HG03469 (cell line): Measurements from ENCODE around the gene BAHCC1.
"Not testable (repeated sequence)": the region's sequence is repeated elsewhere in the genome, so short reads cannot be mapped to it uniquely, and the experiment has no call there.

ENCODE experiments used
- ATAC-seq: cut with Tn5 transposase; IDR thresholded peaks from one replicate; pipeline ENCODE4 v1.9.1; 2021; ENCODE audit warnings: mild to moderate bottlenecking, moderate library complexity, moderate number of reproducible peaks; ENCODE audit not compliant: unreplicated experiment

BAHCC1 gene

GRCh38 chr17:81394921-81395599, at the start of gene BAHCC1:
TSS of gene BAHCC1 (plus strand) at chr17:81395457. CDS start at chr17:81399740, 4,283 bp downstream.
- ATAC-seq, result no peak

- ATAC-seq, result no peak
These were observed 49.0 kb upstream of the BAHCC1 start for GRCh38 chr17:81346090-81346907.

DNA sequence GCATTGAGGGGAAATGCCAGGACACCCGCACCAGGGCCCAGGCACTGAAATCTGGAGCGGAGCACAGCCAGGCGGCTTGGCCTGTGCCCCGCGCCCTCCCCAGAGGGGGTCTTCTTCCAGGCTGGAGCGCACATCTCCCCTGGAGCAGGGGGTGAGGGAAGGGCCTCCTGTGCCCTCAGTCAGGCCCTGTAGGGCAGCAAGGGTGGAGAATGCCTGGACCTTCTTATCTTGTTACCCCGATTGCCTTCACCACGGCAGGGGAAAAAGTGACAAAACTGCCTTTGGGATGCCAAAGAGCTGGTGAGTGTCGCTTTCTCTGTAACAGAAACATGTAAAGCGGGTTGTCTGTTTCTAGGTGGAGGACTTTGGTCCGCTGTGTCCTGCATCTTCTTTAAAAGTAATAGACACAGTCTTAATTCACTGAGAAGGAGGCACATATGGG, 48.3 kb upstream of the BAHCC1 start:
- ATAC-seq, result no peak

GRCh38 chr17:81347437-81347836, 47.8 kb upstream of the BAHCC1 start:
- no peak for ATAC-seq

- no peak for ATAC-seq
These were observed 46.9 kb upstream of the BAHCC1 start for GRCh38 chr17:81348097-81349055.

DNA sequence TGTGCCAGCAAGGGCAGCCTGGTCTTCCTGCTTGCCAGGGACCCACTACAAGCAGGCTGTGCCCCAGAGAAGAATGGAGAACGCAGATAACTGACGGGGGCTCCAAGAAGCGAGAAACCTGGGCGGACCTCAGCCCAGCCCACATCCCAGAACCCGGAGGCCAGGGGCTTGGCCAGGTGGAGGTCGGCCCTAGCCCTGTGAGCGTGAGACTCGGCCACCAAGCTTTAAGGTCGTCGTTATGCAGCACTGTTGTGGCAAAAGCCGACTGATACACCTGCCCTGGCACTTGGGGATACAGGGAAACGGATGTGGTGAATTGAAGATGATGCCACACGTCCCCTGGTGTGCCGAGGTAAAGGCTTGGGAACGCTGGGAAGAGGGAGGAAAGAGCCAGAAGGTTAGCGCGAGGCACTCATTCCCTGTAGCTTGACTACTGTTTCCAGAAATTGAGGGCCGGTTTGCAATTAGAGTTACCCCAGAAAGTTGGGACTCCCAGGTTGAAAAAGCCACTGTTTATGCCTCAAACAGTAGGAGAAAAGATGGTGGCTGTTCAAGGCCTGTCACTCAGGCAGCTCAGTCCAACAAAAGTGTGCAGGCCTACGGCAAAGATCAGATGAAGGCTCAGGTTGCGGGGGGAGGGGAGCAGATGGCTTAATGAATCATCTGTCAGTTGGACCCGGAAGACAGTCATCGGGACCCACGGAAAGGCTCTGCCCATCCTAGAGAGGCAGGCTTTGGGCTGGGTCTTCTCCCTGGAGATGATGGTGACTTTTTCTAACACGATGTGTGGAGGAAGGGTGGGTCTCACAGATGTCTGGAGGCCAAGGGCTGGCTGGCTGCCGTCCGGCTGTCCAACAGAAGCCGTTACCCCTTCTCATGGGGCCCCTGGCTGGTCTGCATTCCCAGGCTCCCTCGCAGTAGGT, 45.6 kb upstream of the BAHCC1 start:
- no peak for ATAC-seq

DNA sequence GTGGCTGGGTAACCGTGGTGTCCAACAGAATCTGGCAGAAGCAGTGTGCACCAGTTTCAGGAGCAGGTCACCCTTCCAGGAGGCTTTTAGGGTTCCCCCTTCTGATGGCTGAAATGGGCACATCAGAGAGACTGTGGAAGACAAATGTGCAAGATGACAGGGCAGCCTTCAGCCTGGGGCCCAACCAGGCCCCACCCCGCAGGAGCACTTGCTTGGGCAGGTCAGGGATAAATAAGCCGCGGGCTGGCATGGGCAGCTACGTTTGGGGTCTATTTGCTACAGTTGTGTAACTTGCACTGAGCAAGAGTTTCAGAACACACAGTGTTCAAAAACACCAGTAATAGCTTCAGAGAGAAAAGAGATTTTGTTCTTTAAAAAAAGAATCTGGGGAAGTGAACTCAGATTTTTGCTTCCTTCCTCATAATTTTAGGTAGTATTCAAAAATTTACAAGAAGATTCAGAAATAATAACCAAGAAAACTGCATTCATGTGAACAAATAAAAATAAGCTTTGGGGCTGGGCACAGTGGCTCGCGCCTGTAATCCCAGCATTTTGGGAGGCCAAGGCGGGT, 44.9 kb upstream of the BAHCC1 start:
- ATAC-seq, result no peak

DNA sequence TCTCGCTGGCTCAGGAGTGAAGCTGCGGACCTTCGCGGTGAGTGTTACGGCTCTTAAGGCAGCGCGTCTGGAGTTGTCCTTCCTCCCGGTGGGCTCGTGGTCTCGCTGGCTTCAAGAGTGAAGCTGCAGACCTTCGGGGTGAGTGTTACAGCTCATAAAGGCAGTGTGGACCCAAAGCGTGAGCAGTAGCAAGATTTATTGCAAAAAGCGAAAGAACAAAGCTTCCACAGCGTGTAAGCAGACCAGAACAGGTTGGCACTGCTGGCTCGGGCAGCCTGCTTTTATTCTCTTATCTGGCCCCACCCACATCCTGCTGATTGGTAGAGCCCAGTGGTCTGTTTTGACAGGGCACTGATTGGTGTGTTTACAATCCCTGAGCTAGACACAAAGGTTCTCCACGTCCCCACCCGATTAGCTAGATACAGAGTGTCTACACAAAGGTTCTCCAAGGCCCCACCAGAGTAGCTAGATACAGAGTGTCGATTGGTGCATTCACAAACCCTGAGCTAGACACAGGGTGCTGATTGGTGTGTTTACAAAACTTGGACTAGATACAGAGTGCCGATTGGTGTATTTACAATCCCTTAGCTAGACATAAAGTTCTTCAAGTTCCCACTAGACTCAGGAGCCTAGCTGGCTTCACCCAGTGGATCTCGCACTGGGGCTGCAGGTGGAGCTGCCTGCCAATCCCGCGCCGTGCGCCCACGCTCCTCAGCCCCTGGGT, 43.8 kb upstream of the BAHCC1 start:
- ATAC-seq, result not testable (repeated sequence)

DNA sequence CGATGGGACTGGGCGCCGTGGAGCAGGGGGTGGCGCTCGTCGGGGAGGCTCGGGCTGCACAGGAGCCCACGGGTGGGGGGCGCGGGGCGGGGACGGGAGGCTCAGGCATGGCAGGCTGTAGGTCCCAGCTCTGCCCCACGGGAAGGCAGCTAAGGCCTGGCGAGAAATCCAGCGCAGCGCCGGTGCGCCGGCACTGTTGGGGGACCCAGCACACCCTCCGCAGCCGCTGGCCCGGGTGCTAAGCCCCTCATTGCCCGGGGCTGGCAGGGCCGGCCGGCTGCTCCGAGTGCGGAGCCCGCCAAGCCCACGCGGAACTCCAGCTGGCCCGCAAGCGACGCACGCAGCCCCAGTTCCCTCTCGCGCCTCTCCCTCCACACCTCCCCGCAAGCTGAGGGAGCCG, 43.2 kb upstream of the BAHCC1 start:
- ATAC-seq, result not testable (repeated sequence)

DNA sequence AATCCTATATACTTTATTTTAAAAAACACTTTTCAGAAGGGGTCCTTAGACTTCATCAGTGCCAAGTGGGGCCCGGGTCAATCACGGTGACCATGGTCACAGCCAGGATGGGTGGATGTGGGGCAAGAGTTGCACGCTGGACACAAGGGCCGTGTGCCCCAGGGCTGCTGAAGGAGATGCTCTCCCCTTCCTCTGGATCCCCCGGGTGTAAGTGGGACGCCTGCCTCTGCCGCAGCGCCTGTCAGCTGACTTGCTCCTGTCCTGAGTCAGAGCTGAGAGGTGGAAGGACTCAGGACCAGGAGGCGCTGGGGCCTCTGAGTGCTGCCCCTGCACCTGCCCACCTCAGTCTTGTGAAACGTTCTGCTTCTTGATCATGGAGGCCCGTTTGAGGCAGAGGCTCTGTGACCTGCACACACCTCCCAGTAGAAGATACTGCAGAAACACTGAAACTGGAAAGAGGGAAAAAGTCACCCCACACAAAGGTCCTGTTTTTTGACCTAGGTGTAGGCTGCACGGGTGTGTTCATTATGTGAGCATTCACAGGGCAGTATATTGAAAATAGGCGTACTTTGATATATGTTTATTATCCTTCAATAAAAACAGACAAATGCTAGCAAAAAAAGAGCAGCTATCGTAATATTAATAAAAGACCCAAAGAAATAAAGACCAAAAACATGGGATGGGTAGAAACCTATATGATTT, 40.9 kb upstream of the BAHCC1 start:
- ATAC-seq, result no peak

GRCh38 chr17:81354954-81355347, 40.3 kb upstream of the BAHCC1 start:
- no peak for ATAC-seq

GRCh38 chr17:81359218-81359617, 36.0 kb upstream of the BAHCC1 start:
- ATAC-seq, result no peak

GRCh38 chr17:81362001-81362400, 33.3 kb upstream of the BAHCC1 start:
- ATAC-seq, result not testable (repeated sequence)

DNA sequence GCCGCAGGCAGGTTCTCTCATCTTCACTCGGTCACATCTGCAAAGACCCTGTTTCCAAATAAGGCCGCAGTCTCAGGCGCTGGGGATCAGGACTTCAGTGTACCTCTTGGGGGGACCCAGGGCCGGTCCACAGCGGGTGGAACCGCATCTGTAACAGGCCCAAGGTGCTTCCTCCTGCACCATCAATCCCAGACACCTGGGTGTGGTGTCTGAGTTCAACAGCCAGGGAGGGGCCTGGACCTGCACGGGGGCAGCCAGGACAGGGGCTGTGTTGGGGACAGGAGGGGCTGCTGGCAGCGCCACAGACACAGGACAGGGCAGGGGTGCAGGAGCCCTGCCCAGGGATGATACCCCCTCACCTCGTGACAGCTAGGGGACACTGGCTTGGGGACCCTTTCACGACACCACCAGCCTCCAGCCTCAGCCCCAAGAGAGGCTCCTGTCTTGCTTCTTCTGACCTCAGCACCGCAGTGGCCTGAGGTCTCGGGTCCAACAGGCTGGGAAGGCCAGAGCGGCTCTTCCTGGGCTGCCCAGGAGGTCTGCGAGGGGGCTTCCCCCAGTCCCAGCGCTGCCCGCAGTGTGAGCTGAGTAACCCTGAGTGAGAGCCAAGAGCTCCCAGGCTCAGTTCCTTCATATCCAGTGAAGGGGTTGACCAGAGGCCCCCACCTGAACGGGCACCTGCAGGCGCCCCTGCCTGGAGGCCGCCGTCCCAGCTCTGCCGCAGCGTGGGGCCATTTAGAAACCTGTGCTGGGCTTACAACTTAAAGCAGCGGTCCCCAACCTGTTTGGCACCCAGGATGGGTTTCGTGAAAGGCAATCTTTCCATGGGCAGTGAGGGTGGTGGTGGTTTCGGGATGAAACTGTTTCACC, 30.7 kb upstream of the BAHCC1 start:
- no peak for ATAC-seq

DNA sequence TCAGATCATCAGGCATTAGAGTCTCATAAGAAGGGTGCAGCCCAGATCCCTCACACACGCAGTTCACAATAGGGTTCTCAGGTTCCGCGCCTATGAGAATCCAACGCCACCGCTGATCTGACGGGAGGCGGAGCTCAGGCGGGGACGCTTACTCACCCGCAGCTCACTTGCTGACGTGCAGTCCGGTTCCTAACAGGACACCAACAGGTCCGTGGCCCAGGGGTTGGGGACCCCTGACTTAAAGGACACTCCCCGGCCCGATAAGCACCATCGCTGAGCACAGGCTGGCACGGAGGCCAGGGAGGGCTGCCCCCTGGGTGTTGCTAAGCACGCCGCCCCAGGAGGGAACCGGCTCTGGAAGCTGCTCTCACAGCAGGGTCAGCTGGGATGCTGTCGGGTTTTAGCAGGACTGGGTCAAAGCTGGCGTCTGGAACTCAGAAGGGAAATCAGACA, 30.1 kb upstream of the BAHCC1 start:
- no peak for ATAC-seq

GRCh38 chr17:81365601-81366585, 29.4 kb upstream of the BAHCC1 start:
- ATAC-seq, result no peak
